K562 (cell line): Measurements from ENCODE around the gene FHL1. TPM values are rescaled to one million over a fixed set of nuclear protein-coding genes. Genes with fewer than 3 reads are reported as not detected.

Experiments used
- ADNP ChIP-seq: fragments of 200-800 bp; sonication (Bioruptor generic); IDR thresholded peaks from 2 replicates; pipeline ENCODE4 v1.6.1; 2016; ENCODE audit warnings: missing genetic modification characterization, missing compliant biosample characterization
- DPF2 ChIP-seq: fragments of 450-650 bp; IDR thresholded peaks from 2 replicates; pipeline ENCODE4 v1.6.1; 2016
- E2F1 ChIP-seq: sonication (generic); formaldehyde crosslinking; IDR thresholded peaks from 2 replicates; pipeline ENCODE4 v1.8.1; 2023; ENCODE audit warnings: mild to moderate bottlenecking, missing genetic modification reagents, moderate library complexity
- ERF ChIP-seq: fragments of 450-650 bp; formaldehyde crosslinking; IDR thresholded peaks from 2 replicates; pipeline ENCODE4 v1.4.0; 2020; ENCODE audit warnings: mild to moderate bottlenecking, mixed read lengths
- FOSL1 ChIP-seq: fragments of 200-800 bp; sonication (Bioruptor generic); conservative IDR thresholded peaks from 2 replicates; pipeline ENCODE4 v1.6.1; 2016; ENCODE audit warnings: missing genetic modification characterization, missing compliant biosample characterization
- FOXP1 ChIP-seq: sonication (generic); formaldehyde crosslinking; IDR thresholded peaks from 2 replicates; pipeline ENCODE4 v1.8.0; 2022; ENCODE audit warnings: mild to moderate bottlenecking, missing genetic modification reagents
- GTF2E2 ChIP-seq: fragments of 200-800 bp; sonication (Bioruptor generic); IDR thresholded peaks from 2 replicates; pipeline ENCODE4 v1.6.1; 2016; ENCODE audit warnings: missing genetic modification characterization, missing compliant biosample characterization
- KAT7 ChIP-seq: sonication (generic); formaldehyde crosslinking; IDR thresholded peaks from 2 replicates; pipeline ENCODE4 v1.8.0; 2022; ENCODE audit warnings: missing genetic modification reagents, mild to moderate bottlenecking, borderline replicate concordance
- MCM5 ChIP-seq: fragments of 450-650 bp; IDR thresholded peaks from 2 replicates; pipeline ENCODE4 v1.6.1; 2016; ENCODE audit warnings: low read depth
- MITF ChIP-seq: IDR thresholded peaks from 2 replicates; pipeline ENCODE4 v1.6.1; 2014; ENCODE audit warnings: antibody characterized with exemption
- NRF1 ChIP-seq, 2 experiments: fragments of 450-650 bp; IDR thresholded peaks in 1 of 2; conservative IDR thresholded peaks in 1 of 2; 2 replicates each; pipeline ENCODE4 v1.6.1; 2014; ENCODE audit warnings: mild to moderate bottlenecking in 2 of 2
- POLR2G ChIP-seq: fragments of 200-400 bp; formaldehyde crosslinking; IDR thresholded peaks from 2 replicates; pipeline ENCODE4 v1.6.1; 2017; ENCODE audit warnings: low read depth, mild to moderate bottlenecking, antibody characterized with exemption, low read length, moderate library complexity
- PTRF ChIP-seq: fragments of 450-650 bp; IDR thresholded peaks from 2 replicates; pipeline ENCODE4 v1.6.1; 2016; ENCODE audit warnings: mild to moderate bottlenecking, missing genetic modification characterization, missing compliant biosample characterization
- RFX1 ChIP-seq: fragments of 450-650 bp; IDR thresholded peaks from 2 replicates; pipeline ENCODE4 v1.6.1; 2016; ENCODE audit warnings: mild to moderate bottlenecking, moderate library complexity
- SIN3B ChIP-seq: fragments of 450-650 bp; IDR thresholded peaks from 2 replicates; pipeline ENCODE4 v1.6.1; 2017; ENCODE audit warnings: low read depth, mild to moderate bottlenecking, moderate library complexity
- SREBF2 ChIP-seq: sonication (generic); formaldehyde crosslinking; IDR thresholded peaks from 2 replicates; pipeline ENCODE4 v1.4.0; 2020; ENCODE audit warnings: mild to moderate bottlenecking, missing genetic modification reagents
- TEAD2 ChIP-seq: fragments of 450-650 bp; IDR thresholded peaks from 2 replicates; pipeline ENCODE4 v1.6.1; 2016; ENCODE audit warnings: missing genetic modification characterization, control low read depth, missing compliant biosample characterization
- TFAM ChIP-seq: fragments of 250-450 bp; sonication (Bioruptor Pico); conservative IDR thresholded peaks from 2 replicates; pipeline ENCODE4 v1.5.0; 2021; ENCODE audit warnings: mild to moderate bottlenecking, moderate library complexity
- UBTF ChIP-seq, 2 experiments: IDR thresholded peaks; 2 replicates each; pipeline ENCODE4 v1.6.1; 2012; ENCODE audit warnings: improper control_type of control experiment in 2 of 2, low read depth in 2 of 2, low read length in 2 of 2, borderline replicate concordance in 1 of 2
- ZMIZ1 ChIP-seq, 2 experiments: fragments of 150-350 bp in 1 of 2; IDR thresholded peaks; 2 replicates each; pipeline ENCODE4 v1.6.1; 2012 to 2016; ENCODE audit warnings: low read depth in 2 of 2, low read length in 2 of 2, mild to moderate bottlenecking in 1 of 2, moderate library complexity in 1 of 2
- polyA plus RNA-seq, 8 experiments: library from polyadenylated mRNA; depleted of rRNA in 4 of 8; stranded (reverse) in 5 of 8; unstranded in 3 of 8; fragments of >200 nt; fragmentation: Nextera tagmentation in 2 of 8; fragmentation: Illumina TruSeq in 1 of 8; extraction: Ambion mirVana in 2 of 8; extraction: Trizol in 1 of 8; gene quantifications; 2 replicates each; pipeline versions ENCODE4 v1.2.1 to v1.2.3, GENCODE V29; 2011 to 2014; ENCODE audit warnings: inconsistent platforms in 1 of 8, missing spikeins in 1 of 8
- total RNA-seq, 7 experiments: library from RNA; depleted of rRNA in 6 of 7; stranded (reverse); fragments of >200 nt in 6 of 7; fragmentation: Illumina TruSeq in 2 of 7; extraction: Trizol in 2 of 7; gene quantifications; 2 replicates each; pipeline versions ENCODE4 v1.2.1 to v1.2.3, GENCODE V29; 2011 to 2021; ENCODE audit warnings: low replicate concordance in 1 of 7

The FHL1 gene
- total and polyA plus RNA-seq, 9 of the 15 experiments (the other 6 are each of a cell fraction or from before 2014, with no cell fraction given), result 0.03 to 3.0 (median 0.13) TPM; not detected in 1

- TF ChIP-seq RFX1, result no peak
- TF ChIP-seq ADNP (tag), result no peak
- no peak for TF ChIP-seq UBTF (IDR thresholded peaks at IDR 0.05; ENCODE audit: borderline replicate concordance in 1 of 2, low read depth in 2 of 2, low read length in 2 of 2)
- TF ChIP-seq SREBF2, result no peak
- no peak for TF ChIP-seq TFAM
- no peak for TF ChIP-seq GTF2E2 (tag)
- no peak for TF ChIP-seq E2F1
- TF ChIP-seq SIN3B, result no peak
- no peak for TF ChIP-seq ERF (CRISPR knock-in tag)
- TF ChIP-seq TEAD2, result no peak
- no peak for TF ChIP-seq NRF1 (conservative IDR thresholded peaks at IDR 0.05 in 1 of 2, IDR thresholded peaks at IDR 0.05 in 1 of 2)
- TF ChIP-seq MITF, result no peak
- peak; percentile 70 for TF ChIP-seq DPF2
- peak; percentile 90 for TF ChIP-seq FOSL1 (tag)
- TF ChIP-seq KAT7 (CRISPR knock-in tag), result no peak
- TF ChIP-seq POLR2G, result no peak
- TF ChIP-seq MCM5, result no peak
- TF ChIP-seq ZMIZ1 (IDR thresholded peaks at IDR 0.05; ENCODE audit: low read depth in 2 of 2, low read length in 2 of 2), result no peak
- TF ChIP-seq PTRF, result no peak
- TF ChIP-seq FOXP1 (CRISPR knock-in tag), result no peak
Measured at GRCh38 chrX:136130931-136131833, 16.2 kb upstream of the FHL1 start (continued).
